ENCODE results near the gene NSDHL.

DNA sequence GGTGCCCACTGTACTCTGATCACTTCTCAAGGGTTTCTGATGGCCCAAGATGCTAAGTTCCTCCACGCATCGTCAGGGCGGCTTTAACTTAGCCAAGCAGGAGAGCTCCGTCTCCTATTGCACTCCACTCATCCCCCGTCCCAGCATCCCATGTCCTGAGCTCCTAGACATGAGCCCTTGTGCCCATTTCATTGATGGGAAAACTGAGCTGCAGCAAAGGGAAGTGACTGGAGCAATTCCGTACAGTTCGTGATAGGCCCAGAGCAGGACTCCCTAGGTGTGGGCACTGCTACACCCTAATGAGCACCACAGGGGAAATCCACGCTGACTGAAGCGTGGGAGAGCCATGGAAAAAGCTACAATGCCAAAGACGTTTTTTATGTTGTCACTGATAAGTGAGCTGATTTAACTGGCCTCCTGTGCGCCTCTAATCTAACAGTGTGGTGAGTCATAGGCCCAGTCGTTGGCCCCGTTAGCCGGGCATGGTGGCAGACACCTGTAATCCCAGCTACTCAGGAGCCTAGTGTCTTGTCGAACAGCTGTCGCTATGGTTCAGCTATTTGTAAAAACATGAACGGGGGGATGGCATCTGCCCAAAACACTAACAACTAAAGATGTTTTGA, 14.9 kb downstream of the NSDHL start:
- TF ChIP-seq, protein P1, sequence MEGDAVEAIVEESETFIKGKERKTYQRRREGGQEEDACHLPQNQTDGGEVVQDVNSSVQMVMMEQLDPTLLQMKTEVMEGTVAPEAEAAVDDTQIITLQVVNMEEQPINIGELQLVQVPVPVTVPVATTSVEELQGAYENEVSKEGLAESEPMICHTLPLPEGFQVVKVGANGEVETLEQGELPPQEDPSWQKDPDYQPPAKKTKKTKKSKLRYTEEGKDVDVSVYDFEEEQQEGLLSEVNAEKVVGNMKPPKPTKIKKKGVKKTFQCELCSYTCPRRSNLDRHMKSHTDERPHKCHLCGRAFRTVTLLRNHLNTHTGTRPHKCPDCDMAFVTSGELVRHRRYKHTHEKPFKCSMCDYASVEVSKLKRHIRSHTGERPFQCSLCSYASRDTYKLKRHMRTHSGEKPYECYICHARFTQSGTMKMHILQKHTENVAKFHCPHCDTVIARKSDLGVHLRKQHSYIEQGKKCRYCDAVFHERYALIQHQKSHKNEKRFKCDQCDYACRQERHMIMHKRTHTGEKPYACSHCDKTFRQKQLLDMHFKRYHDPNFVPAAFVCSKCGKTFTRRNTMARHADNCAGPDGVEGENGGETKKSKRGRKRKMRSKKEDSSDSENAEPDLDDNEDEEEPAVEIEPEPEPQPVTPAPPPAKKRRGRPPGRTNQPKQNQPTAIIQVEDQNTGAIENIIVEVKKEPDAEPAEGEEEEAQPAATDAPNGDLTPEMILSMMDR (IDR thresholded peaks at IDR 0.05): no peak
- TF ChIP-seq POLR2AphosphoS5 (IDR thresholded peaks at IDR 0.05): no peak
- no peak for TF ChIP-seq POLR2A (IDR thresholded peaks at IDR 0.05)

Data from transverse colon (tissue), 4 donors.